ENCODE measurements around the gene EEF1G.

The EEF1G gene

DNA sequence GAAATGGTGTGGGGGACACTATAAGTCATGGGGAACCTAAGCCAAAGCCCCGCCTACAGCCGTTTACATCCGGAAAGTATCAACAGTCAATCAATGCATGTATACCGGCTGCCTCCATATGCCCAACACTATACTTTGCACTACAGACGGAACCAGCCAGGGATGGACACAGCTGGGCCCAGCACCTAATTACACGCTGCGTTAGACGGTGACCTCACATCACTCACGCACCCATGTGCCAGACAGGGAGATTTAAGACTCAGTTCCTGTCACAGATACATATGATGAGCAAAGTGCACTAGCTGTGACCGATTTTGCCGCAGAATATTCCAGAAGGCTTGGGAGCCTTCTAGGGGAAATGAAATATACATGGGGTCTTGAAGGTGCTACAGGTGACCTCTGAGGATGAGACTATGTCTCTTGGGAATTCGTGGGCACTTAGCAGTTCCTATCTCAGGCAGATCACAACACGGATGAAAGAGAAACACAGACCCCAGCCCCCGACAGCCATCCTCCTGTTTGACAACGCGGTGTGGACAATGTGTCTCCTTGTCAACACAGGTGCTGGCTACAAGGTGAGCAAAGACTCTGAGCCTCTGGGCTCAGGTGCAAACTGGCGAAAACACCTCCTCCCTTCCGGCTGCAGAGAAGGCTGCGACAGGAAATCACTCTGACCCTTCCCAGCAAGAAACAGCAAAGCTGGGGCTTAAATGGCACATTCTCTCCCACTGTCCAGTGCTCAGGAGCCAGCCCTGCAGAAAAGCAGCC lies 35.0 kb downstream of the EEF1G start:
- DNase-seq = no peak

DNA sequence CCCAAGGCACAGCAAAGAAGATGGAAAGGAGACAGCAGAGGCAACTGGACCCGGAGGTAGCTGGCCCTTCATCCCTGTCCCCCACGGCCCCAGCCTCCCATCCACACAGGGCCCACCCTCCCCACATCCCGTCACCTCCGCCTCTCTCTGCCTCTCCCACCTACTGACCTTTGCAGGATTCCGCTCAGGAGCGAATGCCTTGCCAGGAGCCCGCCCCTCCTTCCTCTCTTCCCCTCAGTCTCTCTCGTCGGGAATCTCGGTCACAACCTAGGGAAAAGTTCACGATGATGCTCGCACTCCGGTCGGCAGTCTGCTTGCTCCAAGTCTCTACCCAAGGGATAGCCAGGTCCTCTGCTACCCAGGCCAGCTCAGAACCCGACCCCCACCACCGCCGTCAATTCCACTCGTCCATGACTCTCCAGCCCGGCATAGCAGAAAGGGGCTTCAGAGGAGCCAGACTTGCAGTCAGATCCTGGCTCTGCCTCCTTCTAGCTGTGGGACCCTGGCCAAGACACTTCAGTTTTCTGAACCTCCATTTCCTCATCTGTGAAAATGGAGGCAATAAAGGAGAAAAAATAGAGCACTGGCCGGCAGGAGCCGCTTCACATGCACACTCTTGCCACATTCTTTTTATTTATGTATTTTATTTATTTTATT lies 37.3 kb downstream of the EEF1G start:
- DNase-seq = no peak

DNA sequence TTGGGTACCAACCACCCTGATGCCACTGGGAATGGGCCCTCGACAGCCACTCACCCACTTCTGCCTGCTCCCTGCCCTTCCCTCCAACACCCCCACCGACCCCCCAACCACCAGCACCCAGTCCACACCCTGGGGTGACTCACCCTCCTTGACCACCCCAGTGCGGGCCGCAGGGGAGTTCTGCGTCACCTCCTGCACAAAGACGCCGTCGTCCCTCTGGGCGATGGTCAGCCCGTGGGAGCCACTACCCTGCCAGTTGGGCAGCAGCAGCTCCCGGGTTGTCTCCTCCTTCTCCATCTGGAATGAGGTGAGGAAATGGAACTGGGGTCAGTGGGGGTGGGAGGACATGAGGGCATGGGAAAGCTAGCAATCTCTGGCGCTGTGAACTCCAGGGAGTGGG lies 37.9 kb downstream of the EEF1G start:
- DNase-seq = no peak

DNA sequence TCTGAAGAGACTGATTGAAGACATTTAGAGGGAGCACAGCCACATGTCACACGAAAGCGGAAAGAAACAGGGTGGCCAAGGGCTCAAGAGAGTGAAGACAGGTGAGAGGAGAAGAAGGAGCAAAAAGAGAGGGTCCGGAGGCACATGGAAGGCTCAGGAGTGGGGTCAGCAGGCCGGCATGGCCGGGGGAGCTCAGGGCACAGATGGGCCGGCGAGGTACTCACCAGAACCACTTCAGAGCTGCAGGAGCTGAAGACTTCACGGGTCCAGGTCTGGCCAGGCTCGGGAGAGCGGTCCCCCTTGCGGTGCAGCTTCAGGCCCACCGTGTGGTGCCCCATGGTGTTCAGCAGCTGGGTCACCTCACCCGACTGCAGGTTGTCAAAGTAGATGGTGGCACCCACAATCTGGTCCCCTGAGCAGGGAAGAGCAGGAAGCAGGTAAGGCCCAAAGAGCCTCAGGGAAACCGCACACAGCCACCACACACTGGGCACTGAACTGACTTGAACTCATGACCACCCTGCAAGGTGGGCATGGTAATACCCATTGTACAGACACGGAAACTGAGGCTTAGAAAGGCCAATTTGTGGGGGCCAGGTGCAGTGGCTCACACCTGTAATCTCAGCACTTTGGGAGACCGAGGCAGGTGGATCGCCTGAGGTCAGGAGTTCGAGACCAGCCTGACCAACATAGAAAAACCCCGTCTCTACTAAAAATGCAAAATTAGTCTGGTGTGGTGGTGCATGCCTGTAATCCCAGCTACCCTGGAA lies 38.7 kb downstream of the EEF1G start:
- no peak for DNase-seq

DNA sequence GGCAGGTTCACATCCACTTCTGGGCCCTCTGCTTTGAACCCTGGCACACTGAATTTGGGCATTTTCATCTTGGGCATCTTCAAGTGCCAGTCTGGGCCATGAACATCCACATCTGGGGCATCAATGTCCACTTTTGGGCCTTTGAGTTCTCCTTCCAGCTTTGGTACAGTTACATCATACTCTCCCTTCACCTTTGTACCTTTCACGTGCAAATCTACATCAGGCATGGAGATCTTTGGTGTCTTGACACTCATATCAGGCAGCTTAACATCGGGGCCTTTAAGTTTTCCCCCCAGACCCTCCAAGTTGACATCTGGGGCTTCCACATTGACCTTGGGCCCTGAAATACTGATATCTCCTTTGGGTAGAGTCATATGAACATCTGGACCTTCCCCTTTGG lies 41.6 kb downstream of the EEF1G start:
- no peak for DNase-seq

DNA sequence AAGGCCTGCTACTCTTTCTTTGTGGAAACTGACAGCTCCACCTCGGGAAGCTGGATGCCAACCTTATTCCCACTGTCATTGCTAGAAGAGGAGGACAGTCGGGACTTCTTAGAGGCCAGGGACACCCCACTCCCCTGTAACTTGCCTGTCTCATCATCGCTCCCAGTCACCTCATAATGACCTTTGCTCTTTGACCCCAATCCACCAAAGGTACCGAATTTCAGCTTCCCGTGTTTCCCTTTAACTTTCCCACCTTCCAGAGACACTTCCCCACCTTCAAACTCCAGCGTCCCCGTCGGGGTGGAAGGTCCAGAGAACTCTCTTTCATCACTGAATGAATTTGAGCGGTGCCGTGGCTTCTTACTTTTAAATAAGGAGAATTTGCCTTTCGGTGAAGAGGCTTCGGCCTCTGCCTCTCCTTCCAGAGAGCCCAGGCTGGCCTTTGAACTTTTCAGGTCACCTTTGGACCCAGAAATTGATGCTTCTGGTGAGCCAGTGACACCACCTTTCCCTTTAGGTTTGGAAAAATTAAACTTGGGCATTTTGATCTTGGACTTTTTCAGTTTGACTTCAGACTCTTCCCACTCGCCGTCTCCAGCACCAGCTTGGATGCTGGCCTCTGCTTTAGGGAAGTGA lies 56.8 kb downstream of the EEF1G start:
- DNase-seq = no peak

DNA sequence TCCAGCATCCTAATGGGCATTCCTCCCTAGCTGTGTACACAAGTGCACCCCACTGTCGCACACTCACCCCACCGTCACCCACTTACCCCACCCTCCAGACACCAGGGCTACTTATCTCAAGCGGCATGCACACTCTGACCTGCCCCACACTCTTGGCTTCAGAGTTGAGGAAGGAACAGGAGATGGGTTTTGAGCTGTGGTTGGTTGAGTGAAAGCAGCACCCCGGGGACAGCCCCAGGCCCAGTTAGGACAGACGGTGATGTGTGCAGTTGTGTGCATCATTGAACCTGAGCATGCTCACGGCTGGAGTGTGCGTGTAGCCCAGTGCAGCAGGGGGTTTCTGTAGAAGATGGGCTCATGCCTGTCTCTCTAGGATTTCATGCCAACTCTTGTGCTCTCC lies 59.5 kb downstream of the EEF1G start:
- no peak for DNase-seq

DNA sequence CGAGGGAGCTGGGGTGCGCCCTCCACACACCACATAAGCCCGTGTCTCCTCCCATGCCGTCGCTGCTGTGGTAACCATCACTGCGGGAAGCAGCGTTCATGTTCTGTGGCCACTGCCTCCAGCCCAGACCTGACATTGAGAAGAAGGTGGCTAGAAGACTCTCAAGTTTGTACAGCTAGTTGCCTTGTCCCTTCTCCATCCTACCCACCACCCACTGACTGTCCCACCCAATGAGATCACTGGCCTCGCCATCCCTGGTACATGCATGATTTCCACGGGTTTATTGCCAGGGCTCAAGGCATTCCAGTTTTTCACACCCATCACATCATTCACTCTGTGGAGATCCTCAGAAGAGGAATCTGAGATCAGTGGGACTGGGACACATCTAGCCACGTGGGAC lies 60.1 kb downstream of the EEF1G start:
- DNase-seq = no peak

DNA sequence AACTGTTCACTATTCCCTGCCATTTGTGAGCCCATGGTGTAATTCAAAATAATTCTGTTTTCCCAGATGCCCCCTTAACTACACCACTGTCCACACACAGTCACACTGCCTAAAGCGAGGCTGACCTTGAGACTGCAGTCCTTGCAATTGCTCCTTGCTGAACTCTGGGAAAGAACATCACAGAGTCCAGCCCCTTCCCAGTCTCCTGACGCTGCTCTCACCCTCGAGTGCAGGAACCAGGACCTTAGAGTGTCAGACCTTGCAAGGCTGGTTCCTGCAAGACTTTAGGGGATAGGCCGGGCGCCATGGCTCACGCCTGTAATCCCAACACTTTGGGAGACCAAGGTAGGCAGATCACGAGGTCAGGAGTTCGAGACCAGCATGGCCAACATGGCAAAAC lies 60.7 kb downstream of the EEF1G start:
- no peak for DNase-seq

Data from fibroblast of skin of abdomen (primary cell).